Measurements from ENCODE around the gene HLA-A. TPM values are rescaled to one million over a fixed set of nuclear protein-coding genes. Genes with fewer than 3 reads are reported as not detected.
A peak's percentile ranks its signal among the peaks of the same experiment; 100 is the strongest.
"Not testable (repeated sequence)": the region's sequence is repeated elsewhere in the genome, so short reads cannot be mapped to it uniquely, and the experiment has no call there.

Gene HLA-A
- polyA plus RNA-seq, 1 donor: 105 TPM

DNA sequence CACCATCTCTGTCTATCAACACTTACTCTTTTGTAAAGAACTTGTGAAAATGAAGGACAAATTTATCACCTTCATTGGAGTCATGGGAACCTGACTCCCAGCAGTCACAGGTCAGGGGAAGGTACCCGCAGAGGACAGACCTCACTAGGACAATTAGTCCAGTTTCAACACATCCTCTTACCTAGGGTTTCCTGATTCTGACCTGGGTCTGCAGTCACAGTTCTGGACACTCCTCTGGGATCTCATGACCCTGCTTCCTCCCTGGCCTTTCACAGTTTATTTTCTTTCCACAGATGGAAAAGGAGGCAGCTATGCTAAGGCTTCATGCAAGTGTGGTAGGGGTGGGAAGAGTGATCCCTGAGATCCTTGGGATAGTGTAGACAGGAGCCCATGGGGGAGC lies 15.7 kb downstream of the HLA-A start:
- DNase-seq: no peak

DNA sequence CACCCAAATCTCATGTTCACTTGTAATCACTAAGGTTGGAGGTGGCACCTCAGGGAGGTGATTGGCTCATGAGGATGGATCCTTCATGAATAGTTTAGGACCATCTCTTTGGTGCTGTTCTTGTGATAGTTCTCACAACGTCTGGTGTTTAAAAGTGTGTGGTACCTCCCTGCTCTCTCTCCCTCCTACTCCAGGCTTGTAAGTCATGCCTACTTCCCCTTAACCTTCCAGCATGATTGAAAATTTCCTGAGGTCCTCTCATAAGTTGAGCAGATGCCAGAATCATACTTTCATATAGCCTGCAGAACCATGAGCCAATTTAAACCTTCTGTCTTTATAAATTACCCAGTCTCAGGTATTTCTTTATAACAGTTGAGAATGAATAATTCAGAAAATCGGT lies 16.6 kb downstream of the HLA-A start:
- DNase-seq: no peak

DNA sequence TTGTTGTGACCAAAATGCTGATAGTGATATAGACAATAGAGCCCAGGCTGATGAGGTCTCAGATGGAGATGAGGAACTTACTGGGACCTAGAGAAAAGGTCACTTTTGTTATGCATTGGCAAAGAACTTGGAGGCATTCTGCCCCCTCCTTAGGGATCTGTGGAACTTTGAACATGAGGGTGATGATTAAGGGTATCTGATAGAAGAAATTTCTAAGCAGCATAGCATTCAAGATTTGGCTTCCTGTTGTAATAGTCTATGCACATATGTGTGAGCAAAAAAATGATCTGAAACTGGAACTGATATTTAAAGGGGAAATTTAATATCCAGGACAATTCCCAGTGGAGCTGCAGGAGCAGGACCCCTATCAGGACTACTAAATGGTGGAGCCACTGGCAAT lies 17.1 kb downstream of the HLA-A start:
- no peak for DNase-seq

DNA sequence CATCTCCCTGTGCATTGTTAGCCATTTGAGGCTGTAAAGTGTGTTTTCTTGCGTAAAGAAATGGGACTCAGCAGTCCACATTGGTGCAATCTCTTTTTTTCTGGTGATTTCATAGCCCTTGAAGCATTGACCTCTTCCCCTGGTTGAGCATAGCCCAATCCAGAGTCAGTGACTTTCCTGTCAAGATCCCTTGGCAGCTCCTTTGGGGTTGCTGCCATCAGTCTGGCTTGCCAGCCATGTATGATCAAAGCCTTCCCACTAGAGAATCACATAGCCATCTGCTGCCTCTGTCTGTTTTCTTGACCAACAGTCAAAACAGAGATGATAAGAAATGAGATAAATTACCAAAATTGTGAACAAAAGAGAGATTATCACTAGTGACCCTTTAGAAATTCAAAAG lies 19.6 kb downstream of the HLA-A start:
- DNase-seq: no peak

DNA sequence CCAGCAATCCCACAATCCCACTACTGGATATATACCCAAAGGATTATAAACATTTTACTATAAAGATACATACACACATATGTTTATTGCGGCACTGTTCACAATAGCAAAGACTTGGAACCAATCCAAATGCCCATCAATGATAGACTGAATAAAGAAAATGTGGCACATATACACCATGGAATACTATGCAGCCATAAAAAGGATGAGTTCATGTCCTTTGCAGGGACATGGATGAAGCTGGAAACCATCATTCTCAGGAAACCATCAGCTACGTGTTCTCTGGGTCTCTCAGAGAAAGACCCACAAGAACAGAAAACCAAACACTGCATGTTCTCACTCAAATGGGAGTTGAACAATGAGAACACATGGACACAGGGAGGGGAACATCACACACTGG lies 21.4 kb downstream of the HLA-A start:
- DNase-seq: not testable (repeated sequence)

DNA sequence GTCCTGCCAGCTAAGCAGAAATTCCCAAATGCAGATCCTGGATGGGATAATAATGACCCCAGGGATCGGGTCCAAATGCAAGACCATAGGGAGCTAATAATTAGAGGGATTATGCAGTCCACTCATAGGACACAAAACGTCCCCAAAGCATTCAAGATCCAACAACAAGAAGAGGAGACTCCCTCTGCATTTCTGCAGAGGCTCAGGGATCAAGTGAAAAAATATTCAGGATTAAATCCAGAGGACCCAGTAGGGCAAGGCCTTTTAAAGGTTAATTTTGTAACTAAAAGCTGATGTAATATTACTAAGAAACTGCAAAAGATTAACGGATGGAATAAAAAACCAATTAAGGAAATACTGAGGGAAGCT lies 22.2 kb downstream of the HLA-A start:
- DNase-seq: no peak

DNA sequence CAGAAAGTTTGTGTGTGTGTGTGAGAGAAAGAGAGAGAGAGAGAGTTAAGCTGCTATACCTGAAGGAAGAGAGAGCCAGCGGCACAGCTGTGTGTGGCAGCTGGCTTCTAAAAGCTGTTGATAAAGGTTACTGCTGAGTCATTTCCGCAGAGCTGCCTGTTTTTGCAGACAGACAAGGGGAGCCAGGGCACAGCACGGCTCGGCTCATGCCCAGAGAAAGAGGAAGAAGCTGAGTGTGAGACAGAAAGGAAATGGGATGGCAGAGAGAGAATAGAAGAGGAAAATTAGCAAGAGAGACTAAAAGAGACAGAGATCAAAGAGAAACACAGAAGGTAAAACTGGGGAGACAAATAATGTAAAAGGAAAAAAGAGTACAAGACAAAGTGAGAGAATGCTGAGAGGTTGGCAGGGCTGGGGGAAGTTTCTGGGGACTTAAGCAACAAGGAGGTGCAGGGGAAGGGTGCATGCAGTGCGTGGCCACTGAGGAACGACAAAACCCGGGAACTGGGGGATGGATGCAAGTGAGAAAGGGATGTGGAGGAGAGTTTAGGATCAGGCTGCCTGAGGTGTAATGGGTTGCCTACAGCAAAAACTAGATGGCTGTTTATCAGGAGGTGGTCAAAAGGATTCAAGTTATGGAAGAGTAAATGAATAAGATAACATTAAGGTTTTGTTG lies 22.7 kb downstream of the HLA-A start:
- DNase-seq: no peak

DNA sequence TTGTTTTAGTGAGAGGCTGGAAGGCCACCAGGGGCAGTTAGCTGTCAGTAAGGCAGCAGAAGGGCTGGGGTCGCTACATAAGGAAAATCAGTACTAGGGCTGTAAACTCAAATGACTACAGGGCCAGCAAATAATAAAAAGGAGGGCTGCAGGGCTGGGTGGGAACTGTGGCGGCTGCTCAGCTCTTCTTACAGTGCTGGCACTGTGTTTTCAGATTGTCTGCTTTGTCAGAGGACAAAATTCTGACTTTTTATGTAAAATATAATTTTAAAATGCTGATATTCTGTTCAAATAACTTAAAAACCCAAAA lies 23.2 kb downstream of the HLA-A start:
- no peak for DNase-seq

DNA sequence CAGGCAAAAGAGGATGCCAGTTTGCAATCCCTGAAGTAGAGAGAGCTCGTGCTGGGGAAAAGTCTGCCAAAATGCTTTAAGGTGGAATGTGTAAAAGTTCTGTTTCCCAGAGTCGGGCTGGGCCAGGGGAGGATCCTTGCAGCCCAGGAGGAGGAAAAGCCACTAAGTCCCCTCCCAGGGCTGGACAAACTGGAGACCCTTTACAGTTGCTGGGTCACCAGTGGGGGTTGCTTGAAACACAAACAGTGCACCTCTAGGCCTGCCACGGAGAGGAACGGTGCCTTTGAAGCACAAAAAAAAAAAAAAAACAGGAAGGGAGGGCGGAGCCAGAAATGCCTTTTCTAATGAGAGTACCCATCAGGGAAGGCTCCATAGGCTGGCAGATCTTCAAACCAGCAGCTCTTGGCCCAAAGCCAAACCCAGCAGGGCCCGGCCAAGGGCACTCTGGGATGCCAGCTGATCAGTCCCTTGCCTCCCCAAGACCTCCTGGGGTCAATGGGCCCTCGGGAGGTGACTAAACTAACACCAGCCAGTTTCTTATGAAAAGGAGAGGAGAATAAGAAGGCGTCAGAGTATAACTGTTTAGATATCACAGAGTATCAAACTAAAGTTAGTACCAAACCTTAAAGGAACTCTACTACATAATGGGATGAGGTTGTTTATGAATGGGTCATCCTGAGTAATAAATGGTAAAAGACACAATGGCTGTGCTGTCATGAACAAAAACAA lies 23.7 kb downstream of the HLA-A start:
- no peak for DNase-seq

DNA sequence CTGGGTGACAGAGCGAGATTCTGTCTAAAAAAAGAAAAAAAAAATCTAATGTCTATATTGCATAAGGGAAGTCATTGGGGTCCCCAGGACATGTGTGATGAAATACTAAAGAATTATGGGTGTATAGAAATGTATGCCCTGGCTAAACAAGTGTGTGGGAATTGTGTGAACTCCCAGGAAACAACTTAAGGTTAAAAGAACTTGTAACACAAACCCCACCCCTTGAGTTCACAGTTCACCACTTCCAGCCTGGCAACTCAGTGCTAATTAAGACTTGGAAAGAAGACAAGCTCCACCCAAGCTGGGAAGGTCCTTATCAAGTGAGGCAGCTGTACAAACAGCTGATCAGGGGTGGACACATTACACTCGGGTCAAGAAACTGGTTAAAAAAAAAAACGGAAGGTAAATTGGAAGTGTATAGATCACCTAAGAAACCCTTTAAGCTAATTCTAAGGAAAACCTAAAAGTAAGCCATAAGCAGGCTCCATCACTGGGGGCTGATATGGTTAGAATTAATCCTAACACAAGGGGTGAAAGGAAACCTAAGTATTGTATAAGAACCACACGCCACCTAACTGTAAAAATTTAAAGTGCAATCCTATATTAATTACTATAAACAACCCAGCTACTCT lies 25.2 kb downstream of the HLA-A start:
- DNase-seq: no peak

DNA sequence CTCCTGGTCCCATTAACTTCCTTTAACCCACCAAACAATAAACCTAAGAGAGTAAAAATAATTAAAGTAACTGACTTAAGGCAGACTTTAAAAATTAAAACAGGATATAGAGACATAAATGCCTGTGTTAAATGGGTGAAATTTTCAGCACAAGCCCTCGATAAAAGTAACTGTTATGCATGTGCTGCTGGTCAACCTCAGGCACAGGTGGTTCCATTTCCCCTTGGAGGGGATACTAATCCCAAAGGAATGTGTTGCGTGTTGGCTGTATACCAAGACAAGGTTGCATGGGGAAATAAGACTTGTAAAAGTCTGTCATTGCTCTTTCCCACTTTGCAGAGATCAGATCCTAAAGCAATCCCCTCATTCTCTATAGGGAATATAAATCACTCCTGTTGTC lies 25.8 kb downstream of the HLA-A start:
- DNase-seq: no peak

DNA sequence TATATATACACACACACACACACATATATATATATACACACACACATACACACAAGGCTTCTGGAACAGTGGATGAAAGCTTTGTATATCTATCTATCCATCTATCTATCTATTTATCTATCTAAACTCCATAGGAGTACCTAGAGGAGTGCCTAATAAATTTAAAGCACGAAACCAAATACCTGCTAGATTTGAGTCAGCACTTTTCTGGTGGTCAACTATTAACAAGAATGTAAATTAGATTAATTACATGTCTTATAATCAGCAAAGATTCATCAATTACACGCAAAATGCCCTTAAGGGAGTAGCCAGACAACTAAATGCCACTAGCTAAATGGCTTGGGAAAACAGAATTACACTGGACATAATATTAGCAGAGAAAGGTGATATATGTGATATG lies 26.6 kb downstream of the HLA-A start:
- DNase-seq: no peak

DNA sequence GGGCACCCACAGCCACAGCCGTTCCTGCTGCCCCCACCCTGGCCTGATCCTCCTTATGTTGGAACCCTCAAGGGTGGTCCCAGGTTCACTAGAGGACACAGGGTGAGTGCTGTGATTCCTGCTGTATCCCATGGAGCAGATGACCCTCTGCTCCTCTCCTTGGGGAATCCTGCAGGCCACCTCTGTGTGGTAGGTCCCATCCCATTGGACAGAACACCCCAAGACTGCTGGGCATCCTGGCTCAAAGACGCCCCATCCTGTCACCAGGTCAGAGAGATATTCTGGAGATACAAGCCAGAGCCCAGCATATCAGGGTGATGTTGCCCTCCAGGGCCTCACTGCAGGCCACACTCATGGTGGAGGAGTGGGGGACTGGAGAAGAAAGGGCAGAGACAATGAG lies 28.4 kb downstream of the HLA-A start:
- DNase-seq: no peak

DNA sequence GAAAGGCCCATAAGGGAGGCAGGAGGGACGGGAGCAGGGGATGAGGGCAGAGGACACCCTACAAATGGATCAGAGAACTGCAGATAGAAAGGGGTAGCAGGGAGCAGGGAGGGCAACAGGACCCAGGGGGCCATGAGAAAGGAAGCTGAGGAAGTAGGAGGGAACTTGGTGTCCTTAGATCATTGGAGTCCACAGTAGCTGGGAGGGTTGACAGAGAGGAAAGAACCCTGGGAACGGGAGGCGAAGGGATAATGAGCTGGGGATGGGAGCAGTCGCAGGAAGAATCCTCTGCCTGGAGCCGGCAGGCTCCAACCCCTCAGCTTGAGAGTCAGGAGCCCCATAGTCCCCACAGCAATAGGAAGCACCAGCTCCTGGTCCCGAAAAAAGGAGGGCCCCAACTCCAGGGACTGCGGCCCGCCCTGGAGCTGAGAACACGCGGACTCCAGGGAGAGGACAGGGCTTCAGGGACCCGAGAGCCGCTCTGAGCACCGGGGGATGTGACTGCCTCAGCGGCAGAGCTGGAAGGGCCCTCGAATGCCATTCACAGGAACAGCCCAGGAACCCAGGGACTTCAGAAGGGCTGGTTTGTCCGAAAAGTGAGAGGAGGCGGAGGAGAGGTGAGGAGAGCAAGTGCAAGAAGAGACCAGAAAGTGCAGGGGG lies 32.7 kb downstream of the HLA-A start:
- no peak for DNase-seq

DNA sequence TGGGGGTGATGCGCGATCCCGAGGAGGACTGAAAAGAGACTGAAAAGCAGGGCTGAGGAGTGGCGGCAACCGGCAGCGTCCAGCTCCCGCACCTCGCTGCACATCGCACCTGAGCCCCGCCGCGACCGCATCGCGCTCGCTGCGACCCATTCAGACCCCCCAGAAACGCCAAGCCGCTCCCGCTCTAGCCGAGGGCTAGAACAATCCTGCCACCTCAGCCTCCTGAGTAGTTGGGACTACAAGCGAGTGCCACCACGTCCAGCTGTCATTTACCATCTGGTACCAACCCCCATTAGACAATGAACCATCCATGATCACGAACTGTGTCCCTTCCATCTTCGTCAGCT lies 33.2 kb downstream of the HLA-A start:
- no peak for DNase-seq

DNA sequence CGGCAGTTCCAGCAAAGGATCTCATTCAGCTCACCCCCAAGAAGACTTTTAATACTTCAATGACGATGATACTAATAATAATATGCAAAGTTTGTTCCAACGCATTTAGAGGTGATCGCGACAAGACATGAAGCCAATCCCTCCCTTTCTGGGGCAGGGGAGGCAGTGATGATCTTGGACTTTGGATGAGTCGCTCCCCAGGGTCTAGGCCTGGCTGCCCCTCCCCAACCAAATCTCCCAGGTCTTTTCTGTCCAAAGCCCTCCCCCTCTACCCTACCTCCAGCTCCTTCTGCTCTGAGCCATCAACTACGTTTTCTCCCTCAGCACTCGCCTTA lies 33.9 kb downstream of the HLA-A start:
- DNase-seq: no peak

DNA sequence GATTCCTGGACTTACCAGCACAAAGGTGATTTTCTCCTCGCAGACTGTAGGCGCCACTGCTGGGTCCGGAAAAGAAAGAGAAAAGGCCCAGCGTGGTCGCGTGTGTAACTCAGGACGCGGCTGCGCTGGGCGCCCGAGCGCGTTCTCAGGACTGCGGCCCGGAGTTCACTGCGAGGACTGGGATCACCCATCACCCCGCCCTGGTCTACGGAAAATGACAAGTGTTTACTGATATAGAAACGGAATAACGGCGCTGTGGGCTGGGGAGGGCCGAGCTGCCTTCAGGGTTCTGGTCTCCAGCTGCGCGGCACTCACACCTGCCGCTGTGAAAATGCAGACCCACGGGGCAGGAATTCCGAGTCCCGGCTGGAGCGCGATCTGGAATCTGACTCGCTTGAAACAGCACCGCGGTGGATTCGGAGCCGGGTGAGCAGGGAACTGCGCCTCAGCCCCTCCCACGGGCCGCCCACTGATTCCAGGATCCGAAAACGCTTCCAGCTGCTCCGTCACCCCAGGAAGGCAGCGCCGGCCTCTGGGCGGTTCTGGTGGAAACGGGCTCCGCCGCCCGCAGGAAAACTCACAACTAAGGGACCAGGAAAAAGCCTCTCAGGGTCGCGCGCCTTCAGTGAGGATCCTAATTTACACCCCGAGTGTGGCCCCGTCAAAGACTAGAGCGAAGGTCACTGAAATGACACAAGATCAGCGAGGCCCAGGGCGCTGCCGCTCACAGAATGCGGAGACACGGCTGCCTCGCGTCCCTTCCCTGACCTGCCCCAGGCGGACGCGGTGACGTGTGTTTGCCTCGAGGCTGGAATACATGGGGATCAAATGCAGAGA lies 34.5 kb downstream of the HLA-A start:
- peak; percentile 57 for DNase-seq

DNA sequence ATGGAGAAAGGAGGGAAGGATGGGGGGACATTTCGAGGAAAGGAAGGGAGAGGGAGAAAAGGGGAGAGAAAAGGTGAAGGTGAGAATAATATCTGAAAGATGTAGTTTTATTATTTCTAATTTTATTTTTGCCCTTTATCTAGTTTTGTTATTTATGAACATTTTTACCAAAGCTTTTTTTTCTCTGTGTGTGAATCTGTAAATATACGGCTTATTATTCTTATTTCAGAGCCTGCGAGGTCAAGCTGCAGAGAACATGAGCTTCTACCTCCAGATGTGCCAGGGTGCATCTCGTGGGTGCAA lies 35.0 kb downstream of the HLA-A start:
- no peak for DNase-seq

DNA sequence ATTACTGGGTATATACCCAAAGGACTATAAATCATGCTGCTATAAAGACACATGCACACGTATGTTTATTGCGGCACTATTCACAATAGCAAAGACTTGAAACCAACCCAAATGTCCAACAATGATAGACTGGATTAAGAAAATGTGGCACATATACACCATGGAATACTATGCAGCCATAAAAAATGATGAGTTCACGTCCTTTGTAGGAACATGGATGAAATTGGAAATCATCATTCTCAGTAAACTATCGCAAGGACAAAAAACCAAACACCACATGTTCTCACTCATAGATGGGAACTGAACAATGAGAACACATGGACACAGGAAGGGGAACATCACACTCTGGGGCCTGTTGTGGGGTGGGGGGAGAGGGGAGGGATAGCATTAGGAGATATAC lies 37.7 kb downstream of the HLA-A start:
- not testable (repeated sequence) for DNase-seq

DNA sequence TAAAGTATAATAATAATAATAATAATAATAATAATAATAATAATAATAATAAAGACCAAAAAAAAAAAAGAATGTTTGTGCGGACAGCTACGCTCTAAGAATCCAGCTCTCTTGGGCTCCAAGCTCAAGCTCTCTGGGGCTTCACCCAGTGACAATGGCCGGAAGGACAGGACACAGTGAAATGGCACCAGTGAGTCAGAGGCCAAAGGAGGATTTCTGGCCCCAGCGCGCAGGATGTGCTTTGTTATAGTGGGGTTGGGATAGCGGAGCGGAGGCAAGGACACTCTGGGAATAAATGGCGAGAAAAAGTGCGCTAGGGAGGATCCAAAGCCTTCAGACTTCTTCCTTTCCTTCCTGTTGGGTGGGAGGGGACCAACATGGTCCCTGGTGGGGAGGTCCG lies 38.2 kb downstream of the HLA-A start:
- DNase-seq: no peak

DNA sequence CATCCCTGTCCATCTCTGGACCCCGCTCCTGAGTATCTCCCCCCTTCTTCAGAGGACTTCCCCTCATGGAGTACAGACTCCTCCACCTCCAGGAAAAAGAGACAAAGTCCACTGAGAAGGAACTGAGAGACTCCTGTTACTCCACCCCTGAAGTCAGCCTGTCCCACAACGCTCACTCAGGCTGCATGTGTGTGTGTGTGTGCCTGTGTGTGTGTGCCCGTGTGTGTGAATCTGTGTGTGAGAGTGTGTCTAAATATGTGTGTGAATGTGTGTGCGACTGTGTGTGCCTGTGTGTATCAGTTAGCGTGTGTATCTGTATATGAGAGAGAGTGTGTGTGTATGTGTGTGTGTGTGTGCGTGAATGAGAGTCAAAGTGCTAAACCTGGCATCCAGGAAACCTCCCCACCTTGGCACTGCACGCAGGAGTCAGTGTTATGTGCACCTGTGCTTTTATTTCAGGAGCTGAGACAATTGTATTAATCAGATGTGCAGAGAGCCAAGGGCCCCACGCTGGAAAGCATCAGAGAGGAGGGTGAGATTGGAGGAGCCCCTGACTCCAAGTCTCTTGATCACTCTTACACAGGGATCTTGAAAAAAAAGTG lies 39.0 kb downstream of the HLA-A start:
- no peak for DNase-seq

DNA sequence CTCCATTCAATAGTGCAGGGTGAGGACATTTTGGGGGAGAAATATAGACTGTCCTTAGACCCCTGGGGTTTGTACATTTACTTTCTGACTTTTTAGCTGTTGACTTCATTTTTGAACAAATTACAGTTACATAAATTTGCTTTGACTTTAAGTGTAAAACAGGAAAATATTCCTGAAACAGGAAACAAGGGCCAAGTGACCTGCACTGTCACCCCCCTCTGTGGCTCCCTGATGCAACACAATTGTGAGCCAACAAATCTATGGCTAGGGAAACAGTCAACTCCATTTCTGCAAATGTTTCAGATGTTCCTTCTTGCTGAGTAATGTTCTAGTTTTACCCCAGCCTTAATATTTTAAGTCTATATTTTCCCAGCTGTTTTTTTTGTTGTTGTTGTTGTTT lies 39.8 kb downstream of the HLA-A start:
- no peak for DNase-seq

DNA sequence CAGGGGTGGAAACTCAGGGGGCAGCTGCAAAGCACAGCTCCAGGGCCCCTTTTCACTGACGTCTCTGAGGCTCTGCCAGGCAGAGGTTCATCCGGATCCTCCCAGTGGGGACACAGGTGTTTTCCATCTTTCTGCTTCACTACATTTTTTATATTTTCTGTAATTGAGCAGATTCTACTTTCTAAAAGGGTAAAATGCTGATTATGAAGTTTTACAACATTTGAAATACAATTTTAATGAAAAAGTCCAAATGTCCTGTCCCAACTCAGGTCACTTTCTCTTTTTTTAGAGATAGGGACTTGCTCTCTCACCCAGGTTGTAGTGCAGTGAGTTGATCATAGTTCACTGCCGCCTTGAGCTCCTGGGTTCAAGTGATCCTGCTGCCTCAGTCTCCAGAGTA lies 41.9 kb downstream of the HLA-A start:
- DNase-seq: no peak
